Measurements from ENCODE around the gene HOXD12.

The HOXD12 gene

DNA sequence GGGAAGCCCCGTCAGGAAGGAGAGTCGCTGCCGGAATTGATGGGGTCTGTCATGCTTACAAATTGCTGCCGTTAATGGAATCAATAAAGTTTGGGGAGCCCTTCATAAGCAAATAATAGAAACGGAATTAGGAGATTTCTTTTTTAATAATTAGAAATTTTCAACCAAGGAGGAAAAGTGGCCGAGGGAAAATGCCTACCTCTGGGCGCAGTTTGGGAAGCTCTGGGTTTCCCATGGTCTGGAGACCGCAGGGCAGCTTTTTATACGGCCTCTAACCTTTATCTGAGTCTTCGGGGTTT lies 17.1 kb upstream of the HOXD12 start:
- Histone ChIP-seq H3K27ac (ENCODE audit: low read depth, low read length) (no peak overlapping the region), H3K27me3 (ENCODE audit: control insufficient read depth in 1 of 2, insufficient read depth in 2 of 2, low read length in 2 of 2) (peaks cover 94 to 95% of the 10 kb centered on the region in 2 donors), H3K9me3 (ENCODE audit: low read length) (no peaks in the 10 kb centered on the region), H3K9ac (ENCODE audit: low read length) (no peak overlapping the region), H3K4me3 (ENCODE audit: low read depth in 1 of 2, low read length in 2 of 2) (no peak overlapping the region), H3K36me3 (ENCODE audit: insufficient read depth, low read length) (no peaks in the 10 kb centered on the region), H3K4me1 (ENCODE audit: insufficient read depth, low read length) (peaks cover 15% of the 10 kb centered on the region)

DNA sequence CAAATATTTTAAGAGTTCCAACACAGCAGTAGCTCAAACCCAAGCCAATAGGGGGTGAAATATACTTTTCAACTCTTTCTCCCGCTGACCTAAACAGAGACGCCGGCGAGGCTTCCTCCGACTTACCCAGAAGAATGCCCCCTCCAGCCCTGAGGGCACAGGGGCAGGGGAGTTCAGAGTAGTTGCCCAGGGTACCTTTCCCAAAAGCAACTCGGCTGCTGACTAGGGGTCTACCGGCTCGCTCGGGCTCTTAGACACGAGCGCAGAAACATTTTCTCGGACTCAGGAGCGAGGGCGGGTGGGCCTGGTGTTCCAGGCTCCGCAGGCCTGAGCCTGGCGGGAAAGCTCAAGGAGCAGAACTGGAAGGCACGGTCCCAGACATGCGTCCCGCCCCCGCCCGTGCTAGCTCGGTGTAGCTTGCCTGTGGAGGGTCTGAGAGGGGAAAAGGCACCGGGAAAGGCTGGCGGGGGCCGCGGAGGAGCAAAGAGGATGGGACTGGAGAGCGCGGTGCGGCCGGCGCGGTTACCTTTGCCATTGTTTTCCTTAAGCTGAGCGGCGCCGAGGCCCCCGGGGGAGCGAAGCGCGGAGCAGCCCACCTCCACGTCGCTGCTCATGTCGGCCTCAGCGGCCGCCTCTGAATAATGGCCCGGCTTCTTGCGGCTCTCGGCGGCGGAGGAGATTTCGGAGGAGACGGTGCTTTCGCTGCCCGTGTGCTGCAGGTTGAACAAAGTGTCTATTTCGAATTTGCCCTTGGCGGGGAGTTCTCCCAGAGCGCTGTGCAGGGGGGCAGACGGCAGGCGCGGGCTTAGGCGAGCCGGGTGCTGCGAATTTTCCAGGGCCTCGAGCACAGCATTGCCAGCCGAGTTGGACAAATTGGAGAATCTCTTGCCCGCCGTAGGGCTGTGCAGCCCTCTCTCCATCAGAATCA lies 16.5 kb upstream of the HOXD12 start:
- H3K27me3 ChIP-seq (ENCODE audit: control insufficient read depth in 1 of 2, insufficient read depth in 2 of 2, low read length in 2 of 2): peaks cover 96 to 98% of the 10 kb centered on the region in 2 donors
- no peaks in the 10 kb centered on the region for H3K9me3 ChIP-seq (ENCODE audit: low read length)
- H3K4me3 ChIP-seq (ENCODE audit: low read depth in 1 of 2, low read length in 2 of 2): no peak overlapping the region
- H3K4me1 ChIP-seq (ENCODE audit: insufficient read depth, low read length): peaks cover 19% of the 10 kb centered on the region
- no peaks in the 10 kb centered on the region for H3K36me3 ChIP-seq (ENCODE audit: insufficient read depth, low read length)
- no peak overlapping the region for H3K27ac ChIP-seq (ENCODE audit: low read depth, low read length)
- H3K9ac ChIP-seq (ENCODE audit: low read length): no peak overlapping the region

DNA sequence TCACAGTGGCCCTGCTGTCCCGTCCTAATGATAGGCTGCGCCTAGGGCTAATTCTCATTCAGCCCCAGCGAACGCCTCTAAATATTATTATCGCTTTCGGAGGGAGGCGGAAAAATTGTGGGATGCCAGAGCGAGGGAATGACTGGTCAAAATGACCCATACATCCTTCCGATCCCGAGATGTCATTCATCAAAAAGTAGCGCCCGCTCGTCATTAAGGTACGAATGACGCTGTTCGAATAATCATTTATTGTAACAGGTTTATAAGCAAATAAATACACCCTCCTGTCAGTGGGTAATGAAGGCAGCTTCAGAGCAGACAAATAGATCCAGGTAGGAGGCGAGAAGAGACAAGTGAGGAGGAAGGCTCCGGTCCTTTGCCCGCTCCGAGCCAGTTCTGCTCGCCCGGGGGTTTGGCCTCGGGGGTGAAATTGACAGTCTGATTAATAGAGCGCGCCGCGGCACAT lies 15.8 kb upstream of the HOXD12 start, which contains the start of gene EVX2:
TSS of gene EVX2 (minus strand) at position 167 of the 466 bp plus-strand sequence. CDS start 186 bp downstream, outside the sequence.
- Histone ChIP-seq H3K36me3 (ENCODE audit: insufficient read depth, low read length) (no peaks in the 10 kb centered on the region), H3K9me3 (ENCODE audit: low read length) (no peaks in the 10 kb centered on the region), H3K27me3 (ENCODE audit: control insufficient read depth in 1 of 2, insufficient read depth in 2 of 2, low read length in 2 of 2) (peaks cover 96 to 98% of the 10 kb centered on the region in 2 donors), H3K9ac (ENCODE audit: low read length) (no peak within 1 kb of the TSS), H3K27ac (ENCODE audit: low read depth, low read length) (no peak within 1 kb of the TSS), H3K4me3 (ENCODE audit: low read depth in 1 of 2, low read length in 2 of 2) (no peak within 1 kb of the TSS), H3K4me1 (ENCODE audit: insufficient read depth, low read length) (peaks cover 24% of the 10 kb centered on the region)

DNA sequence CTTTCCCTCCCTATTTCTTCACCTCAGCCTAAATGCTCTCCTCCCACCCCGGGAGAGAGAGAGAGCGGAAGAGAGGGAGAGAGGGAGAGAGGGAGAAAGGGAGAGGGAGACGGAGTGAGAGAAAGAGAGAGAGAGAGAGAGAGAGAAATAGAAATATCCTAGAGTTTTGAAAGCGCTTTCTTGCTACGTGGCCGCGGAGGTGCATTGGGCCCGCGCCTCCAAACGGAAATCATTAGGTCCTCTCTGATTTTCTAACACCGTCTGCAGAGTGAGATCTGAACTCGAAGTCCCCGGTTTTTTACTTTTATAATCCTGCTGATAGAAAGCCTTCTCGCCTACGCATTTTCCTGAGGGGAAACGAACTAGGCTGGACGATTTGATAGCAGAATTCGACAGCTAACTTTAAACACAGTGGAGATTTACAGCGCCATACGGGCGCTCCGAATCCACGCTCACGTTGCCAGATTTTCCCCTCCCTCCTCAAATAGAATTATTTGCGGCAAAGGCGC lies 14.9 kb upstream of the HOXD12 start:
- H3K9ac ChIP-seq (ENCODE audit: low read length): no peak overlapping the region
- no peak overlapping the region for H3K4me3 ChIP-seq (ENCODE audit: low read depth in 1 of 2, low read length in 2 of 2)
- H3K36me3 ChIP-seq (ENCODE audit: insufficient read depth, low read length): no peaks in the 10 kb centered on the region
- H3K27ac ChIP-seq (ENCODE audit: low read depth, low read length): no peak overlapping the region
- peaks cover 96 to 98% of the 10 kb centered on the region in 2 donors for H3K27me3 ChIP-seq (ENCODE audit: control insufficient read depth in 1 of 2, insufficient read depth in 2 of 2, low read length in 2 of 2)
- no peaks in the 10 kb centered on the region for H3K9me3 ChIP-seq (ENCODE audit: low read length)
- H3K4me1 ChIP-seq (ENCODE audit: insufficient read depth, low read length): peaks cover 24% of the 10 kb centered on the region

DNA sequence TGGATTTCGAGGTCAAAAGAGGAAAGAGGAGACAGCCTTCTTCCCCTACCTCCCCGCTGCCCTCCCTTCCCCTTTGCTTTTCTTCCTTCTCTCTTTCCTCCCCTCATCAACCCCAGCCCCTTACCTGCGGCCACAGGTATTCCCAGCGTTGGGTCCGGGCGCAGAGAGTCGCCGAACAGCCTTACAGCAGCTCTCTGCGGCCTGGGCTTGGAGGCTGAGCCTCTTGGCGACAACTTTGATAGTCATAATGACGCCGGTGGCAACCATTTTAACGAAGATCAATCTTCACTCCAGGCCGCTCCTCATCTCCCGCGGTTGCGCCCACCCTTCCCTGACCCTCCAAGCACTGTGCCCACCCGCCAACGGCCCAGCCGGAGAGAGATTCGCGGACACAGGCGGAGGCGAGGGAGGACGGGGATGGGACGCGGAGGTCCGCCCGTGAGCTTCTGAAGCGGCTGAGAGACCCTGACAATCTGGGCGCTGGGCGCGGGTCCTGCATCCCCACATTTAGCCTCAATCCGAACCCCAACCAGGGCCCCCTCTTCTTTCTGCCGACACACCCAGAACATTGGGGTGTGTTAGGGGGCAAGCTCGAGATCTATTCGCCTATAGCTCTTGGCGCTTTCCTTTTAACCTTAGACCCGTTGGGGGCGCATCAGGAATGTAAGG lies 14.3 kb upstream of the HOXD12 start:
- Histone ChIP-seq H3K27ac (ENCODE audit: low read depth, low read length) (no peak overlapping the region), H3K9ac (ENCODE audit: low read length) (no peak overlapping the region), H3K9me3 (ENCODE audit: low read length) (no peaks in the 10 kb centered on the region), H3K4me3 (ENCODE audit: low read depth in 1 of 2, low read length in 2 of 2) (no peak overlapping the region), H3K4me1 (ENCODE audit: insufficient read depth, low read length) (peaks cover 24% of the 10 kb centered on the region), H3K27me3 (ENCODE audit: control insufficient read depth in 1 of 2, insufficient read depth in 2 of 2, low read length in 2 of 2) (peaks cover 99 to 100% of the 10 kb centered on the region in 2 donors), H3K36me3 (ENCODE audit: insufficient read depth, low read length) (no peaks in the 10 kb centered on the region)

DNA sequence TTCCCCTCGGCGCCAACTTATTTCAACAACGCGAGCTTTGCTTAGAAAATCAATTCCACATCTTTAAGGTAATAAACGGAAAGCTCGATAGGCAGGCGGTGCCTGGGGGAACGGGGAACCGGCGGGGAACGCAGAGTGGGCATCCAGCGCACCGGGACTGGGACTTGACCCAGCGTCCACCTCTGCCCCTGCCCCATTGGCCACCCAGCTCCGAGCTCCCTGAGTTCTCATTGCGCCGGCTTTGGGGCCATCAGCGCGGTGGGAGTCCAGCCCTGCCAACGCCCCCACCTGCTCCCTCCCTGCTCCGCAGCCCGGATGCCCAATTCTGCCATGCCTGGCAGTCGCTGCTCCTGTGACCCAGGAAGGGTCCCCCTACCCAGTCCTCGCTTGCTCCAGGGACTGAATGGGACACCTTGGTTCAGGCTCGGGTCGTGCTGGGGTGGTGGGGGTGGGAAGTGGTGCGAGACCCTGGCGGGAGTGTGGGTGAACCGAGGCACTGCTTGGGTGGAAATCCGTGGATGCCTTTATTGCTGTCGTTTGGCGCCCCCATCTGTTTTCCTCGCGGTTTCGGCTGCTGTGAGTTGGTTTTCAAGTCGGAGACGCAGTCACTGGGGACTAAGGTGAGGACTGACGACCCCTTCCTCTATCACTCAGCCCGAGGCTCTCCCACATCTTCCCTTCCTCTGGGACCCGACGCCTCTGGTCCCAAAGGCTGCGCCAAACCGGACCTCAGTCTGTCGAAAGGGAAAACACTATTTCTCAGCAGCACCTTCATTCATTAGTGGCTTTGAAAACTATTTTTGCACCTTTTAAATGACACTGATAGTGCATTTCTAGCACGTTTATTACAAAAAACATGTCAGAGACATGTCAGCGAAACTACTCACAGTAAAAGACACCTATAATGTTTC lies 13.5 kb upstream of the HOXD12 start:
- peaks cover 24% of the 10 kb centered on the region for H3K4me1 ChIP-seq (ENCODE audit: insufficient read depth, low read length)
- no peaks in the 10 kb centered on the region for H3K9me3 ChIP-seq (ENCODE audit: low read length)
- H3K4me3 ChIP-seq (ENCODE audit: low read depth in 1 of 2, low read length in 2 of 2): no peak overlapping the region
- H3K27me3 ChIP-seq (ENCODE audit: control insufficient read depth in 1 of 2, insufficient read depth in 2 of 2, low read length in 2 of 2): peaks cover 98 to 100% of the 10 kb centered on the region in 2 donors
- H3K36me3 ChIP-seq (ENCODE audit: insufficient read depth, low read length): no peaks in the 10 kb centered on the region
- H3K27ac ChIP-seq (ENCODE audit: low read depth, low read length): no peak overlapping the region
- no peak overlapping the region for H3K9ac ChIP-seq (ENCODE audit: low read length)

DNA sequence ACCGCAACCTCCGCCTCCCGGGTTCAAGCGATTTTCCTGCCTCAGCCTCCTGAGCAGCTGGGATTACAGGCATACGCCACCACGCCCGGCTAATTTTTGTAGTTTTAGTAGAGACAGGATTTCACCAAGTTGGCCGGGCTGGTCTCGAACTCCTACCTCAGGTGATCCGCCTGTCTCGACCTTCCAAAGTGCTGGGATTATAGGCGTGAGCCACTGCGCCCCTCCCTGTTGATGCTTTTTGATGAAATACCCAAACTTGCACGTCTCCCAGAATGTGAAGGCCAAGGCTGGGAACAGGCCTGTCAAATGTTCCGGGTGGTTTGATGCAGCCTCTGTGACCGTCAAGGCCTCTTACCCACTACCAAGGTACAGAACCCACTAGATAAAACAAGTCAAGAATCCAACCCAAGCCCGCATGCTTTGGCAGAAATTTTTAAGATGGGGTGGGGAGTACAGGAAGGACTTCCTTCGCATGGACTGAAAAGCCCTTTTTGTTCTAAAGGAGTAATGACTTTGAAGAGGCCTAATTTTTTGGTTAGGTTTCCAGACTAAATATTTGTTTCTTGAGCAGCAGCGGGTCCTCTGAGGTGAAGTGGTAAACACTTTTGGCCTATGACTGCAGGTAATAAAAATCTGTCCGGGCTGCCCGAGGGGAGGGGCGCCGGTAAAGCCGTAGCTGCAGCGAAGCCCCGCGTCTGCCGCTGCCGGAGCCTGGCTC lies 12.1 kb upstream of the HOXD12 start:
- peak overlapping the region in 1 of 2 donors; percentile 42 for H3K4me3 ChIP-seq (ENCODE audit: low read depth in 1 of 2, low read length in 2 of 2)
- no peak overlapping the region for H3K27ac ChIP-seq (ENCODE audit: low read depth, low read length)
- no peak overlapping the region for H3K9ac ChIP-seq (ENCODE audit: low read length)
- H3K9me3 ChIP-seq (ENCODE audit: low read length): no peaks in the 10 kb centered on the region
- H3K36me3 ChIP-seq (ENCODE audit: insufficient read depth, low read length): no peaks in the 10 kb centered on the region
- peaks cover 24% of the 10 kb centered on the region for H3K4me1 ChIP-seq (ENCODE audit: insufficient read depth, low read length)
- H3K27me3 ChIP-seq (ENCODE audit: control insufficient read depth in 1 of 2, insufficient read depth in 2 of 2, low read length in 2 of 2): peaks cover 91 to 100% of the 10 kb centered on the region in 2 donors

DNA sequence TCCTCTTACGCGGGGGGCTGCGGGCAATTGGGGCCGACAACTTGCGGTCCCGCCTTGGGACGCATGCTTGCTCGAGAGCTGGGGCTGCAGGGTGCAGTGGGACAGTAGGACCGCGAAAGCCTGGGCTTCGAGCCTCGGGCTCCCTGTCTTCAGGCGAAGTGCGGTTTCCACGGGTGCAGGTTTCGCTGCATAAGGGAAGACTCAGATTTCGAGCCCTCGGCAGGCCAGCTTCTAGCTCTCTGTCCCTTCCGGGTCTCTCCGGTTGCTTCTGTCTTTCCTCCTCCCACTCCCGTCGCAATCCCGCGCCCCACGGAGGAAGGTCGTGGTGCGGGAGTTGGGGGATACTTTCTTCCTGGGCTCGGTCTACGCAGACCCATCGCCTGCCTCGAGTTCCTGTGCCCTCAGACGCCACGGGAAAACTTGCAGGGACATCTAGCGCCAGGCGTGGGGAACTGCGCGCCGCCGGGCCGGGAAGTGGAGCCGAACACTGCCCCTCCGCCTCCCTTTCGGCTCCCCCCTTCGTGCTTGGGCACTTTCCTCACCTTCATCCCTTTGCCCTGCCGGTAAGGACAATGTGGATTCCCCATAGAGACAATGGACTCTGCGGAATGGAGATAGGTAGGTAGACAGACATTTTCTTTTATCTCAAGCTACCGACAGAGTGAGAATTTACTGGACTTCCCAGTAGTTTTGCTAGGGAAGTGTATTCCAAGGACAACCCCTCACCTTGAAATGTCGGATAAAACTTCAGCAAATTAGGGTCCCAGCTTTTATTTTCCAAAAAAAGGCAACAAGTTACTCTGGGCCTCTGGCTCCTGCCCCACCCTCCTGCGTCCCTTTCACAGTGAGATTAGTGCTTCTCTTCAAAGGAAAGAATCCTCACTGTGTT lies 11.3 kb upstream of the HOXD12 start:
- H3K27me3 ChIP-seq (ENCODE audit: control insufficient read depth in 1 of 2, insufficient read depth in 2 of 2, low read length in 2 of 2): peaks cover 85 to 99% of the 10 kb centered on the region in 2 donors
- H3K36me3 ChIP-seq (ENCODE audit: insufficient read depth, low read length): no peaks in the 10 kb centered on the region
- no peaks in the 10 kb centered on the region for H3K9me3 ChIP-seq (ENCODE audit: low read length)
- H3K4me1 ChIP-seq (ENCODE audit: insufficient read depth, low read length): peaks cover 22% of the 10 kb centered on the region
- no peak overlapping the region for H3K27ac ChIP-seq (ENCODE audit: low read depth, low read length)
- no peak overlapping the region for H3K9ac ChIP-seq (ENCODE audit: low read length)
- H3K4me3 ChIP-seq (ENCODE audit: low read depth in 1 of 2, low read length in 2 of 2): peak overlapping the region; percentile 2 to 42

DNA sequence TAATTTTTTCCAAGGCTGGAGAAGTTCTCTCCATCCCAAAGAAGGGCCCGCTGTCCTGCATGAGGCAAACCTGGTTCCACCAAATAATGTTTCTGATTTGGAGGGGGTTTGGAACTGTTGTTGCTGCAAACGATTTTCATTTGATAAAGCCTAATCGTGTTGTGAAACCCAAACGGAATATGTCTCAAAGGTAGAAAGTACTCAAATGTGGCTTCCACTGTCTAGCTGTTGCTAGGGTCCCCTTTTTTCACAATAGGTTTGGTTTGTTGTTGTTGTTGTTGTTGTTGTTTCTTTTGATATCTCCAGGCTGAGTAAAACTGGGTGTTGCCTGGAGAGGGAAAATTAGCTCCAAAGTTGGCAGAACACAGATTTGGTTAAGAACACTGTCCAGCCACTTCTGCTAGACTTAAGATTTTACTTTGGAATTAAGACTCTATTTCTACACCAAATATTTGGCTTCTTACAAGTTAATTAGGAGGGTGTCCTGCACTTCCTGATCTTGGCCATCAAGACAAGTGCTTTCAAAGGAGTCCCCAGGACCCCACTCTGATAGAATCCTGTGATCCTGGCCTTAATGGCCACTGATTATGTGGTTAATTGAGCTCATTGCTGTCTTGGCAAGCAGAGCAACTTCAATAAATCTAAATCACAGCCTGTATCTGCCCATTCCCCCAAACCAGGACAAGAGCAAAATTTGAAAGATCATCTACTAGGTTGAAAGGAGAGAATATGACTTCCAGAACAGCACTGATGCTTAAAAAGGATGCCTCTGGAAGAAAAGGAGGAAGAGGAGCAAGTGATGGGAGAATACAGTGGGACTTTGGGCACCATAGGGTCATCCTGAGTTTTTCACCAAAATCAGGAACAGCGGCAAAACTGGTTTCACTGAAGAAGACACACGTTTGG lies 10.4 kb upstream of the HOXD12 start:
- no peaks in the 10 kb centered on the region for H3K36me3 ChIP-seq (ENCODE audit: insufficient read depth, low read length)
- H3K27me3 ChIP-seq (ENCODE audit: control insufficient read depth in 1 of 2, insufficient read depth in 2 of 2, low read length in 2 of 2): peaks cover 85 to 99% of the 10 kb centered on the region in 2 donors
- H3K9ac ChIP-seq (ENCODE audit: low read length): no peak overlapping the region
- H3K9me3 ChIP-seq (ENCODE audit: low read length): peaks cover 3% of the 10 kb centered on the region
- no peak overlapping the region for H3K27ac ChIP-seq (ENCODE audit: low read depth, low read length)
- no peak overlapping the region for H3K4me3 ChIP-seq (ENCODE audit: low read depth in 1 of 2, low read length in 2 of 2)
- H3K4me1 ChIP-seq (ENCODE audit: insufficient read depth, low read length): peaks cover 27% of the 10 kb centered on the region
